ENCODE measurements around the gene PAQR9. TPM values are rescaled to one million over a fixed set of nuclear protein-coding genes. Genes with fewer than 3 reads are reported as not detected.
"Not testable (repeated sequence)": the region's sequence is repeated elsewhere in the genome, so short reads cannot be mapped to it uniquely, and the experiment has no call there.

PAQR9 gene, protein sequence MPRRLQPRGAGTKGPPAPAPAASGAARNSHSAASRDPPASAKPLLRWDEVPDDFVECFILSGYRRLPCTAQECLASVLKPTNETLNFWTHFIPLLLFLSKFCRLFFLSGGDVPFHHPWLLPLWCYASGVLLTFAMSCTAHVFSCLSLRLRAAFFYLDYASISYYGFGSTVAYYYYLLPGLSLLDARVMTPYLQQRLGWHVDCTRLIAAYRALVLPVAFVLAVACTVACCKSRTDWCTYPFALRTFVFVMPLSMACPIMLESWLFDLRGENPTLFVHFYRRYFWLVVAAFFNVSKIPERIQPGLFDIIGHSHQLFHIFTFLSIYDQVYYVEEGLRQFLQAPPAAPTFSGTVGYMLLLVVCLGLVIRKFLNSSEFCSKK
- total RNA-seq (2014; rRNA removed; shearing (Covaris generic)) = 0.07 TPM in 1 of 2 replicates, not detected in the other

GRCh38 chr3:142963516-142964448 is at the start of gene PAQR9:
Gene PAQR9, minus strand, starts transcription at chr3:142963674. Its CDS starts 338 bp downstream, at chr3:142963336.
- DNase-seq (ENCODE audit: low spot score) = peak; percentile 13

GRCh38 chr3:143011705-143012104 is 48.2 kb upstream of the PAQR9 start:
- no peak for DNase-seq (ENCODE audit: low spot score)

DNA sequence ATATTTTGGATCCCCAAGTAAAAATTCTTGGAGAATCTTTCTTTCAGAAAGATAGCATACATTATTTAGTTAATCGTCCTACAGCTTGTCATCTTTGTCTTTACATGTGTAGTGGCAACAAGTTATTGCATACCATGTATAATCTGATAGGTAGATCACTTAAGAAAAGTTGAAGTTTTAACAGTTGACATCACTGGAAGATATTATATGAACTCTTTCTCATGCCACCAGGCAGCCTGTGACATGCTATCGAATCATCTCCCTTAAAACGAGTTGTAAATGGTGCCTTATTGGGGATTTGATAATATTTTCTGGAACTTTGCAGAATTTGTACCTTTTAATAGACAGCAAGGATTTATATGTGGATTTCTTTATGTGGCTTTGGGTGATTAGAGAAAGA is 46.5 kb upstream of the PAQR9 start:
- no peak for DNase-seq (ENCODE audit: low spot score)

- no peak for DNase-seq (ENCODE audit: low spot score)
Measured at GRCh38 chr3:143004823-143005222, 41.3 kb upstream of the PAQR9 start.

GRCh38 chr3:143002727-143003126 is 39.3 kb upstream of the PAQR9 start:
- no peak for DNase-seq (ENCODE audit: low spot score)

- DNase-seq (ENCODE audit: low spot score) = peak; percentile 30
Measured at GRCh38 chr3:143002083-143002712, 38.7 kb upstream of the PAQR9 start.

- DNase-seq (ENCODE audit: low spot score) = peak; percentile 98
Measured at GRCh38 chr3:143001369-143002082, 38.1 kb upstream of the PAQR9 start, which contains the start of gene U2SURP. Gene U2SURP, plus strand, starts transcription at chr3:143001570. Its CDS starts 59 bp downstream, at chr3:143001629.

- no peak for DNase-seq (ENCODE audit: low spot score)
Measured at GRCh38 chr3:143001034-143001368, 37.5 kb upstream of the PAQR9 start.

- DNase-seq (ENCODE audit: low spot score) = peak; percentile 53
Measured at GRCh38 chr3:143000528-143000927, 37.1 kb upstream of the PAQR9 start.

DNA sequence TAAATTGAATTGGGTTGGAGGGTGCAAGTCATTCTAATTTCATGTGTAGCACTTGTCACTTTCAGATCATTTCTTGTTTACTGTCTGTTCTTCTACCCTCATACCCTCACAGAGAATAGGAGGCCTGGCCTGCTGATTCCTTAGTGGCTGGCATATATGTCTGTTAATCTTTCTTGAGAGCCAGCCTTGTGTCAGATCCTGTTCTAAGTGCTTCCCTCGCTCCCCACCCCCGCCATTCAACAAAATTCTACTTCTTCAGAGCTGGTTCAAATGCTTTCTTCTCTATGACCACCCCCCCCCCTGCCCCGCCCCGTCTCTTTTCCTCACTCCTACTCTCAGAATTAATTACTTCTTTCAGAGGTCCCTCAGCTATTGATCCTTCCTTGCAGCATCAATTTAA is 36.4 kb upstream of the PAQR9 start:
- DNase-seq (ENCODE audit: low spot score) = no peak

DNA sequence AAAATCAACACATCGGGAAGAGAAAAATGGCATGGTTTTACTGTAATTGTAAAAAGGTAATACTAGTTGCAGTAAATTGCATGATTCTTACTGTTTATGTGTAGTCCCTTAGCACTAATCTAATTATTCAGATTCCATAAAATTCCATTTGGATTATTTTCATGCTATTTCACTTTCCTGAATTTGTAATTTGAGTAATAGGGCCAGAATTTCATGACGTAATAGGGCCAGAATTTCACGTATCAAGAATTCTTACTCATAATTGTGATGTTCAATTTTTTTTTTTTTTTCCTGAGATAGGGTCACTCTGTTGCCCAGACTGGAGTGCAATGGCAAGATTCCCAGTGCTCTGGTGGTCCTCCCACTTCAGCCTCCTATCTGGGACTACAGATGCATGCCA is 35.0 kb upstream of the PAQR9 start:
- no peak for DNase-seq (ENCODE audit: low spot score)

GRCh38 chr3:142997330-142997729 is 33.9 kb upstream of the PAQR9 start:
- DNase-seq (ENCODE audit: low spot score) = no peak

DNA sequence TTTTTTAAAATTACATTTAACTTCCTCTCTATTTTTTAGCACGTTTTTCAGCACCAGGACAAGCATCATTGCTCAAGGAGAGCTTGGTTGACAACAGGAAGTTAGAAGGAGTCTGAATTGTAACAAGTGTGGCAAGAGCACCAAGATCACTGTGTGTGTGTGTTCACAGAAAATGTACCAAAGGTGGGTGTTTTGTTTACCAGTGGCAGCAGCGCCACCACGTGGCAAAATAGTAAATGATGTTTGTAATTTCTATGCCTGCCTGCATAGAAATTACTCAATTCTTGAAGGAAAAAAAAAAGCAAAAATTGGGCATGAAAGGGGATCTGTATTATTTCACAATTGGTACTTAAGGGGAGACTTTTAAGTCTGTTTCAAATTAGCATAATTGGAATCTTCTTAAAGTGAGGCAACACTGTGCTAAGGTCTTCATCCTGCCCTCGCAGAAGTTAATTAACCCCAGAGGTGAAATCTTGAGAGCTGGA is 30.5 kb upstream of the PAQR9 start:
- peak; percentile 64 for DNase-seq (ENCODE audit: low spot score)

DNA sequence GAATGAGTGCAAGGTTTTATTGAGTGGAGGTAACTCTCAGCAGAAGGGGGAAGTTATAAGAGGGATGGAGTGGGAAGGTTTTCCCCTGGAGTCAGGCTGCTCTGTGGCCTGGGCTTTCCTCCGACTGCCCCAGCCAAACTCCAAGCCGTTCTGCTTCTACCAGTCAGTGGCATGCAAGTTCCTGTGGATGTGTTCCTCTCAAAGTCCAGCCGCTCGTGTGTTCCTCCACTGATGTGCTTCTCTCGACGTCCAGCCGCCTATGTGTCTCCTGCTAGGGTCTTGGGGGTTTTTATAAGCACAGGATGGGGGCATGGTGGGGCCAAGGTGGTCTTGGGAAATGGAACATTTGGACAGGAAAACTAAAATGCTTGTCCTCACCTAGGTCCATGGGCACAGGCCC is 28.8 kb upstream of the PAQR9 start:
- DNase-seq (ENCODE audit: low spot score) = no peak

DNA sequence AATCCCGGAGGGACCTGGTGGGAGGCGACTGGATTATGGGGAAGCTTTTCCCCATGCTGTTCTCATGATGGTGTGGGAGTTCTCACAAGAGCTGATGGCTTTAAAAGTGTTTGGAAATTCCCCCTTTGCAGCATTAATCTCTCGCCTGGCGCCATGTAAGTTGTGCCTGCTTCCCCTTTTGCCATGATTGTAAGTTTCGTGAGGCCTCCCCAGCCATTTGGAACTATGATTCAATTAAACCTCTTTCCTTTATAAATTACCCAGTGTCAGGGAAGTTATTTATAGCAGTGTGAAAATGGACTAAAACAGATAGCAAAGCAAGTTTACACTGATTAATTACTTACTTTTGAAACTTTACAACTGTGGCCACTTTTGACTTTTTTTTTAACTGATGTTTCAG is 27.2 kb upstream of the PAQR9 start:
- DNase-seq (ENCODE audit: low spot score) = no peak

DNA sequence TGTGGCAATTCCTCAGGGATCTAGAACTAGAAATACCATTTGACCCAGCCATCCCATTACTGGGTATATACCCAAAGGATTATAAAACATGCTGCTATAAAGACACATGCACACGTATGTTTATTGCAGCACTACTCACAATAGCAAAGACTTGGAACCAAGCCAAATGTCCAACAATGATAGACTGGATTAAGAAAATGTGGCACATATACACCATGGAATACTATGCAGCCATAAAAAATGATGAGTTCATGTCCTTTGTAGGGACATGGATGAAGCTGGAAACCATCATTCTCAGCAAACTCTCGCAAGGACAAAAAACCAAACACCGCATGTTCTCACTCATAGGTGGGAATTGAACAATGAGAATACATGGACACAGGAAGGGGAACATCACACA is 25.4 kb upstream of the PAQR9 start:
- DNase-seq (ENCODE audit: low spot score) = not testable (repeated sequence)

DNA sequence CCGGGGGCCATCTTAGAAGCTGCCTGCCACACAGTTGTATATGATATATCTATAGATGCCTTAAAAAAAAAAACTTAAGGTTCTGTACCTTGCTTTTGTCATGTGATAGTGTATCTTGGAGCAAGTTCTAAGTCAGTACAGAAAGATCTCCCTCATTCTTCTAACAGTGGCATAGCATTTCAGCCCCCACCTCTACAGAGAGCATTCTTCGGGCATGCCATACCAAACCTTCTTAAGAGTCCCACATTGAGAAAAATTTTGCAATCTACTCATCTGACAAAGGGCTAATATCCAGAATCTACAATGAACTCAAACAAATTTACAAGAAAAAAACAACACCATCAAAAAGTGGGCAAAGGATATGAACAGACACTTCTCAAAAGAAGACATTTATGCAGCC is 24.7 kb upstream of the PAQR9 start:
- not testable (repeated sequence) for DNase-seq (ENCODE audit: low spot score)

- DNase-seq (ENCODE audit: low spot score) = peak; percentile 42
Measured at GRCh38 chr3:142987707-142988106, 24.2 kb upstream of the PAQR9 start.

GRCh38 chr3:142987080-142987700 is 23.7 kb upstream of the PAQR9 start:
- DNase-seq (ENCODE audit: low spot score) = peak; percentile 48

- no peak for DNase-seq (ENCODE audit: low spot score)
Measured at GRCh38 chr3:142984255-142984654, 20.8 kb upstream of the PAQR9 start.

DNA sequence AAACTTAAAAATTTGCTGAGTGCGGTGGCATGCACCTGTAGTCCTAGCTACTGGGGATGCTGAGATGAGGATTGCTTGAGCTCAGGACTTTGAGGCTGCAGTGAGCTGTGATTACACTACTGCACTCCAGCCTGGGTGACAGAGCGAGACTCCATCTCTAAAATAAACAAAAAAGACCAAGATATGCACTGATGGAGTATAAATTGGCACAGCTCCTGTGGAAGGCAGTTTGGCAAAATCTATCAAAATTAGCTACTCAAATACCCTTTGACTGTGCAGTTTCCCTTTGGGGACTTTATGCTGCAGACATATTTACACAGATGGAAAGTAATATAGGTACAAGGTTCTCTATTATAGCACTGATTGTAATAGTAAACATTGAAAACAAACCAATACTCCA is 19.8 kb upstream of the PAQR9 start:
- DNase-seq (ENCODE audit: low spot score) = no peak

All from A172 (cell line).